ENCODE data around the gene PIGM. TPM values are rescaled to one million over a fixed set of nuclear protein-coding genes. Genes with fewer than 3 reads are reported as not detected.

Gene PIGM
- polyA plus RNA-seq, 1 donor from 2014 or later, result 1.9 TPM

DNA sequence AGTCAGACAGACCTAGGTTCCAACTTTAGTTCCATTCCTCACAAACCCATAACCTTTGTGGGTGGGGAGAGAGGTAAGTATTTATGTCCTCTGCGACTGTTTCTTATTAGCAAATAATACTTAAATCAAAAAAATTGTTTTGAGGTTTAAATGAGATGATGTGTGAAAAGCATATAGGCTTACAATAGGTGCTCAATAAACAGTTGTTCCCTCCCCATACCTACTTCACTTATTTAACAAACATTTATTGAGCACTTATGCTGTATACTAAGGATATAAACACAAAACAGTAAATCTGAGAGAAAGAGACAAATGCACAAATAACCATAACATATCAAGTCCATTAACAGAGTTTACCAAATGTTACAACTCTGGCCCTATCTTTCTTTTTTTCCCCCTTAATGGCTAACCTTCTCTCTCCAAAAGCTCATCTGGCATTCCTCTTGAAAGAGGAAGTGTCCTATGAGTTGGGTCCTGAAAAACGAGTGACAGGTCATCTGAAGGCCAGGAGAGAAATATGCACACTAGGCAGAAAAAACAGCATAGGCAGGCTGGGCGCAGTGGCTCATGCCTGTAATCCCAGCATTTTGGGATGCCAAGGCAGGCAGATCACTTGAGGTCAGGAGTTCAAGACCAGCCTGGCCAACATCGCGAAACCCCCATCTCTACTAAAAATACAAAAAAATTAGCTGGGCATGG is 10.3 kb downstream of the PIGM start:
- Mint-ChIP-seq H3K36me3 (peaks cover 4% of the 10 kb centered on the region), H3K27ac (no peak overlapping the region), H3K27me3 (peaks cover 10% of the 10 kb centered on the region), H3K4me1 (peaks cover 0 to 3% (median 0%) of the 10 kb centered on the region in 3 donors), H3K9me3 (no peaks in the 10 kb centered on the region), H3K4me3 (no peak overlapping the region)

DNA sequence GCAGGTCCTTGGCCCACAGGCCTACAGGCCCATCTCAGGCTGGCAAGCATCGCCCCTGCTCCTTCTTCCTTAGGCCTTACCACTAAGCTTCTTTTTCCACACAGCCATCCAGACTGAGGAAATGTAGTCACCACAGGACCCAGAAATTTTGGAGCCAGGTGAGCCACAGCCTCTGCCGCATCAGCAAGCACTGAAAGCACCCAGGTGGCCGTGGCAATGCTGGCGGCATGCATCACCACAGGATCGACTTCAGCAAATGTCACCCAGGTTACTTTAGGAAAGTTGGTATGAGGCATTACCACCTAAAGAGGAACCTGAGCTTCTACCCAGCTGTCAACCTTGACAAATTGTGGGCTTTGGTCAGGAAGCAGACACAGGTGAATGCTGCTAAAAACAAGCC is 11.6 kb downstream of the PIGM start:
- Mint-ChIP-seq H3K36me3 (peaks cover 3% of the 10 kb centered on the region), H3K27ac (no peak overlapping the region), H3K4me1 (peaks cover 0 to 2% (median 0%) of the 10 kb centered on the region in 3 donors)

DNA sequence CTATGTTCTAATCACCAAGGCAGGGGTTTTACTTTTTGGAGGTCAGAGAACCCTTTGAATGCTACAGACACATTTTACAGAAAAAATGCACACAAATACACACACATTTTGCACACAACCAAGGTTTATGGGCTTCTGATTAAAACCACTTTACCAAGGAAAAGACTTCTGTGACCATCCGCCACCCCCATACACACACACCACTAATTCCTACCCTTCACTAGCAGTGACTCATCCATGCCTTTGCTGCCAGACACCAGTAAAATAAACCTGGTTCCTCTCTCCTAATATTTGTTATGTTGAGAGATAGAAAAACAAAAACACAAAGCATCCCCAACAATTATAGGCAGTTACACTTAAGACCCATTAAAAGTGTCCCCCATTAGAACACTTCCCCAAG is 12.9 kb downstream of the PIGM start:
- H3K4me3 Mint-ChIP-seq, result no peak overlapping the region
- H3K9me3 Mint-ChIP-seq, result no peaks in the 10 kb centered on the region
- peaks cover 10% of the 10 kb centered on the region for H3K27me3 Mint-ChIP-seq
- H3K4me1 Mint-ChIP-seq, result no peaks in the 10 kb centered on the region
- no peak overlapping the region for H3K27ac Mint-ChIP-seq
- H3K36me3 Mint-ChIP-seq, result peaks cover 3% of the 10 kb centered on the region

More for the DNA sequence above, 11.6 kb downstream of the PIGM start:
- Mint-ChIP-seq H3K27me3 (peaks cover 10% of the 10 kb centered on the region), H3K4me3 (no peak overlapping the region), H3K9me3 (no peaks in the 10 kb centered on the region)

DNA sequence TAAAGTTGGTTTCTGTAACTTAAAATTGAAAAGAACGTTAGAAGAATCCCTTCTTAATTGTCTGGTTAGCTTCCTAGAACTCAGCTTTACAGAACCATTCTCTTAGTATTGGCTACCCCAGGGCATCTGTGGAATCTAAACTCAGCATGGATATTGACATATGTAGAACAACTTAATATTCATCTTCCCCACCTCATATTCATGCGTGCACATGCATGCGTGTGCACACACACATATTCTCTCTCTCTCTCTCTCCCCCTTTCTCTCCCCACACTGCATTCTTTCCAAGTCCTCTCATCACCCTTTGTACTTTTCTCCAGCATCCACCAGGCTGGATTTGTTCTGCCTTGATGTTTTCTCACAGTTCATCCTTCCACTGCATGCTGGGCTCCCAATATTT is 13.4 kb downstream of the PIGM start:
- no peak overlapping the region for H3K27ac Mint-ChIP-seq
- H3K9me3 Mint-ChIP-seq, result no peaks in the 10 kb centered on the region

DNA sequence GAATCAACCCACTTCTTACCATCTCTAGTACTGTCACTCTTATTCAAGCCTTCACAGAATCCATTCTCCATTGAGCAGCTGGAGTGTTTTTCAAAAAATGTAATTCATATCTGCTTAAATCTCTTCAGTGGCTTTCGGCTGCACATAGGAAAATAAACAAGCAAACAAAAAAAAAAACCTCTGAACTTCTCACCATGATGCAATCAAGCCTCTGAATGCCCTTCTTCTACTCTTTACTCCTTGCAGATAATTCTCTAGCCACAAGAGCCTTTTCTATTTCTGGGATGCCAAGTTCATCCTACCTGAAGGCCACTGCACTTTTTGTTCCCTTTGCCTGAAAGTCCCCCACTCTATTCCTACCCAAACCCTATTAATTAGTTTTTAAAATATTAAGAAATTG is 14.2 kb downstream of the PIGM start:
- Mint-ChIP-seq H3K4me1 (no peaks in the 10 kb centered on the region), H3K9me3 (no peaks in the 10 kb centered on the region), H3K27ac (no peak overlapping the region), H3K27me3 (peaks cover 10% of the 10 kb centered on the region), H3K36me3 (peaks cover 3% of the 10 kb centered on the region), H3K4me3 (no peak overlapping the region)

More for the DNA sequence above, 13.4 kb downstream of the PIGM start:
- Mint-ChIP-seq H3K27me3 (peaks cover 10% of the 10 kb centered on the region), H3K4me3 (no peak overlapping the region), H3K36me3 (peaks cover 3% of the 10 kb centered on the region), H3K4me1 (no peaks in the 10 kb centered on the region)

DNA sequence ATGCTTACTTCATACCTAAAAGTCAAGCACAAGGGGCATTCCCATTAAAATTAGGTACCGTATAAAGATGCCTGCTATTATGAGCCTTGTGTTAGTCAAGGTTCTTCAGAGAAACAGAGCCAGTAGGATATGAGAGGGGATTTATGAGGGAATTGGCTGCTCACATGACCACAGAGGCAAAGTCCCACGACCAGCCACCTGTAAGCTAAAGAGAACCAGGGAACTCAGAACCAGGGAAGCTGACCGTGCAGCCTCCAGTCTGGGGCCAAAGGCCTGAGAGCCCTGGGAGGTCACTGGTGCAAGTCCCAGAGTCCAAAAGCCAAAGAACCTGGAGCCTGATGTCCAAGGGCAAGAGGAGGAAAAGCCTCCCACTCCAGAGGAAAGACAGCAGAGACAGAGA is 20.0 kb downstream of the PIGM start:
- Mint-ChIP-seq H3K27me3 (peaks cover 2% of the 10 kb centered on the region), H3K9me3 (no peaks in the 10 kb centered on the region), H3K4me1 (no peaks in the 10 kb centered on the region), H3K27ac (no peak overlapping the region), H3K4me3 (no peak overlapping the region), H3K36me3 (peaks cover 3% of the 10 kb centered on the region)

DNA sequence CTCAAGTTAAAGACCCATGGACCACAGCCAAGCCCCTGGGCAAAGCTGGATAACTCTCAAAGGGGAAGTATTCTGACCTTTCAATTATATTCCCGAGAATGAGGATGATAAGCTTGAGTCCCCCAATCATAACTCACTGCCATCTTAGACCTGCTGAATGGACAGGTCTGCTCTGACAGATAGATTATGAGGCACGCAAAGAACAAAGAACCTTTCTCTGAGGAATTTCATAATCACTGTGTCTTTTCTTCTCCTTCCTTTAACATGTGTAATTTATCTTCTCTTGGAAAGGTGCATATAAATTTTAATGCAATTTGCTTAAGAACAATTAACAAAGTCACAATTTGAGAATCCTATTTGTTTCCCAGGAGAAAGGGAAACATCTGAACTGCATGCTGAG is 22.0 kb downstream of the PIGM start:
- peaks cover 0 to 2% (median 0%) of the 10 kb centered on the region in 3 donors for H3K4me1 Mint-ChIP-seq
- no peaks in the 10 kb centered on the region for H3K36me3 Mint-ChIP-seq
- peaks cover 2% of the 10 kb centered on the region for H3K27me3 Mint-ChIP-seq
- no peaks in the 10 kb centered on the region for H3K9me3 Mint-ChIP-seq
- H3K4me3 Mint-ChIP-seq, result no peak overlapping the region
- H3K27ac Mint-ChIP-seq, result no peak overlapping the region

DNA sequence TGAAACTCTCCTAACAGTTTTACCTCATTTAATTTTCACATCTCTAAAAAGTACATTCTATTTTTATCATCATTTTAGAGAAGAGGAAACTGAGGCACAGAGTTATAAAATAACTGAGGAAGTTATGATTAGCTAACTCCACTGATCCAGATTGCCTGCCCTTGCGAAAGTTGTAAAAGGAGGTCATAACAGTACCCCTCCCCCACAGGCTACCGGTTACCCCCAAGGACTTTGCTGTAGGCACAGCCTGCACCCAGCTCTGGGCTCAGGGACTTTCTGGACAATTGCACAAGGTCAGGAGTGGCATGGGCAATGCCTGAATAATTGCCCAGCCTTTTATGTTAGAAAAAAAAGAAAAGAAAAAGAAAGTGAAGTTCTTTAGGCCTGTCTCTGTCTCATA is 22.7 kb downstream of the PIGM start:
- no peaks in the 10 kb centered on the region for H3K9me3 Mint-ChIP-seq
- H3K4me3 Mint-ChIP-seq, result no peak overlapping the region
- no peaks in the 10 kb centered on the region for H3K36me3 Mint-ChIP-seq
- peaks cover 0 to 2% (median 0%) of the 10 kb centered on the region in 3 donors for H3K4me1 Mint-ChIP-seq
- H3K27ac Mint-ChIP-seq, result no peak overlapping the region
- H3K27me3 Mint-ChIP-seq, result peaks cover 2% of the 10 kb centered on the region

DNA sequence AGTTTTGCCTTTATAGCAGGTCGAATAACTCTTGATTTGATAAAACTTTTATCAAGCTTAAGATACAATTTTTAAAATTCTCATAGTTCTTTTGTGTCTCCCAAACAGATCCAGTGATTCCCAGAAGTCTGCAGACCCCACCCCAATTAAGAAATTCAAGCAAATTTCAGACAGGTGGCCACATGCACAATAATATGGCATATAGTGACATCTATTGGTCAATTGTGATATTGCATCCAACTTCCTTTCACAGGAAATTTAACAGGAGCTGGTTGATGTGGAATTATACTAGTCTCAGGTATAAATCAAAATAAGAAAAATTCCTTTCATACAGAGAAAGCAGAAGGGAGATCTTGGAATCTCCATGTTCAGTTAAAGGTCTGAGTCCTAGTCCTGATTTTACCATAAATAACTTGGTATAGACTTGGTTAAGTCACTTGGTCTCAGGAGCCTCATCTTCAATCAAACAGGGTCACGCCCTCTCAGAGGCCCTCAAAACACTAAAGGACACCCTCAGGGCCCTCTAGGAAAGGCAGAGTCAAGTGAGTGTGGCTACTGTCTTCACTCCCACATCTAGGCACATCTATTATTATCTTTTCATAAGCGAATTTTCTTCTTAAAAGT is 24.1 kb downstream of the PIGM start:
- no peaks in the 10 kb centered on the region for H3K9me3 Mint-ChIP-seq
- H3K36me3 Mint-ChIP-seq, result no peaks in the 10 kb centered on the region
- no peak overlapping the region for H3K27ac Mint-ChIP-seq
- H3K4me1 Mint-ChIP-seq, result peaks cover 0 to 2% (median 0%) of the 10 kb centered on the region in 3 donors
- no peak overlapping the region for H3K4me3 Mint-ChIP-seq
- peaks cover 5% of the 10 kb centered on the region for H3K27me3 Mint-ChIP-seq

DNA sequence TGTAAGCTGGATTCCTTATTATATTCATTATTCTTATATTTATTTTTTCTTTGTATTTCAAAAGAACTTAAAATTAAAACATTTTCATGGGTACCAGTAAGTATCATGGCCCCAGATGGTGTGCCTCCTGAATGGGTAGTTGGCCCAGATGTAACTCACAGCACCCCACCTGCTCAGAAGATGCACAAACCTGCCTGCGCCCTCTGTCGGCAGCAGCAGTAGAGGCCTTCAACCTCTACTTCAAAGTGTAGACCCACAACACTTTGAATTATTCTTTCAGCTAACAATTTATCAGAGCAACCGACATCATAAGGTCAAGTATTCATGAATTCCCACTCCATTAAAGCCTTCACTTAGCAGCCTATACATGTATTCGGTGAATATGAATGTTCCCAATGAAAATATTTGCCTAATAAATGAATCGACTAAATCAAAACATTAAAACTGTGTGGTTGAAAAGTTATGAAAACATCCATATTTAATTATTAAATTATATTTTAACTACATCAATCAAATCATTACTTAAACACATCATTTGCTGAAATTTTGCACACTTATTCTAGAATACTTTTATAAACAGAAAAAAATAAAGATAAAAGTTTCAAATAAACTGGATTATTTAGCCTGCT is 25.4 kb downstream of the PIGM start:
- Mint-ChIP-seq H3K4me3 (no peak overlapping the region), H3K9me3 (no peaks in the 10 kb centered on the region), H3K4me1 (peaks cover 0 to 2% (median 0%) of the 10 kb centered on the region in 3 donors), H3K27me3 (peaks cover 5% of the 10 kb centered on the region), H3K36me3 (no peaks in the 10 kb centered on the region), H3K27ac (no peak overlapping the region)

DNA sequence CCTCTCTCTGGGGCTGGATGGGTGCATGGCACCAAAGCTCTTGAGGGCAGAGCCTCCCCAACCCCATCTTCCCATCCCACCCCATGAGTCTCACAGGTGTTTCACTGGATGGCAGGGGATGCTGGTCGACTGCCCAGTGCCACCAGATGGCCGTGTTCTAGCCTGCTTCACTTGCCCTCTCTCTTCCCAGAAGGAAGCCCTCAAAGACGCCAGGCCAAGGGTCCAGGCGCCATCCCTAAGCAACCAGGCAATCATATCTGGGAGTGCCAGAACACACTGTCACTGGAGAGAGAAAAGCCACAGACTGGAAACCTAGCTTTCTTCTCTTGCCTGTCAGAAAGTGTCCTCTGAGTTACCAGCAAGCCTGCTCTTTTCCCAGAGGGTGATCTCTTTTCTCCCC is 26.7 kb downstream of the PIGM start:
- Mint-ChIP-seq H3K27ac (no peak overlapping the region), H3K4me3 (no peak overlapping the region), H3K27me3 (peaks cover 8% of the 10 kb centered on the region), H3K9me3 (no peaks in the 10 kb centered on the region), H3K36me3 (no peaks in the 10 kb centered on the region), H3K4me1 (peaks cover 0 to 2% (median 0%) of the 10 kb centered on the region in 3 donors)

DNA sequence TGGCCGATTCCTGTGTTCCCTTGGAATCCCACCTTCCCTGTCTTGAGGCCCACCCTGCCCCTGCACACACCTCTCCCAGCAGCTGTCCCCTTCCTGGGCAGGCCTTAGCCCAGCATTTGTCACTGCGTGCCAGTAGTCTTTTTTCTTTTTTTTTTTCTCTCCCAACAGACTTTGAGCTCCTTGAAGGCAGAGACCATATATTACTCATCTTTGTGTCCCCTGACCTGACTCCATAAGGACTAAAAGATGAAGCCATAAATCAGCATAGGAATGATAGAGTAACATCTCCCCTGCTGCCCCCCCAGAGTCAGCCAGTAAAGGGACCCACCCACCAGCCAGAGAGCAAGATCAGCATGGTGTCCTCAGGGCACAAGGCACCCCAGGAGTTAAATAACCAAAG is 27.4 kb downstream of the PIGM start:
- Mint-ChIP-seq H3K36me3 (no peaks in the 10 kb centered on the region), H3K4me3 (no peak overlapping the region), H3K9me3 (no peaks in the 10 kb centered on the region), H3K27ac (no peak overlapping the region), H3K27me3 (peaks cover 6% of the 10 kb centered on the region), H3K4me1 (peaks cover 0 to 2% (median 0%) of the 10 kb centered on the region in 3 donors)

DNA sequence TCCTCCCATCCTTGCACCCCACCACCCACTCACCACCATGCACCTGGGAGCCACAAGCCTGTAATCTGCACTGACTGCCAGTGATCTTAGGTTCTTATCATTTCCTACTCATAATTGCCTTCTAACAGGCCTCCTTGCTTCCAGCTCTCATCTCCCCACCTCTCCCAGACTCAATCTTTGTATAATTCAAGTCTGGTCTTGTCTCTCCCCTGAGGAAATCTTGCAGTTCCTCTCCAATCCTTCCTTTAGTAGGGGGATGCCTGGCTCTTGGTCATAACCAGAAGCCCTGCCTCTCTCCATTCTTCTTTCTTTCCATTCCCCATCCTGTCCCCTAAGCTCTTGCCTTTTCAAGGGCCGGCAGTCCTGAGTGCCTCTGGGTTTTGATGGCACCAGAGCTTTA is 27.8 kb downstream of the PIGM start:
- Mint-ChIP-seq H3K9me3 (no peaks in the 10 kb centered on the region), H3K4me3 (no peak overlapping the region)

DNA sequence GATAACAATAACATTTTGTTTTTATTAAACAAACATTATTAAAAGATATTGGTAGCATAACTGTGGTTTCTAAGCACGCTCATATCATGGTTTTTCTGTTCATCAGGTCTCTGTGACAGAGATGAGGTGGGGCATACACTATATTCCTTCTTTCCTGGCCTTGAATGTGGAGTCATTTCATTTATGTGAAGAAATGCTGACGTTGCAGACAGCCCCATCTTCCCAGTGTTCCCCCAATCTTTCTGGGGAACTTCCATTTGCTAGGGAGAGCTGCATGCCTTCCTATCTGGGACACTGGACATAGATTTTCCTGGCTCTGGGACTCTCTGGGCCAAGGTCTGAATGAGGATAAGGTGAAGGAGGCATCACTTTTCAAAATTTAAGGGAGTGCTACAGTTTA is 30.4 kb downstream of the PIGM start:
- Mint-ChIP-seq H3K27ac (no peak overlapping the region), H3K9me3 (no peaks in the 10 kb centered on the region), H3K36me3 (no peaks in the 10 kb centered on the region), H3K4me1 (peaks cover 0 to 2% (median 0%) of the 10 kb centered on the region in 3 donors), H3K27me3 (peaks cover 10% of the 10 kb centered on the region), H3K4me3 (no peak overlapping the region)

More for the DNA sequence above, 27.8 kb downstream of the PIGM start:
- H3K36me3 Mint-ChIP-seq, result no peaks in the 10 kb centered on the region
- peaks cover 6% of the 10 kb centered on the region for H3K27me3 Mint-ChIP-seq
- H3K4me1 Mint-ChIP-seq, result peaks cover 0 to 2% (median 0%) of the 10 kb centered on the region in 3 donors
- H3K27ac Mint-ChIP-seq, result no peak overlapping the region

DNA sequence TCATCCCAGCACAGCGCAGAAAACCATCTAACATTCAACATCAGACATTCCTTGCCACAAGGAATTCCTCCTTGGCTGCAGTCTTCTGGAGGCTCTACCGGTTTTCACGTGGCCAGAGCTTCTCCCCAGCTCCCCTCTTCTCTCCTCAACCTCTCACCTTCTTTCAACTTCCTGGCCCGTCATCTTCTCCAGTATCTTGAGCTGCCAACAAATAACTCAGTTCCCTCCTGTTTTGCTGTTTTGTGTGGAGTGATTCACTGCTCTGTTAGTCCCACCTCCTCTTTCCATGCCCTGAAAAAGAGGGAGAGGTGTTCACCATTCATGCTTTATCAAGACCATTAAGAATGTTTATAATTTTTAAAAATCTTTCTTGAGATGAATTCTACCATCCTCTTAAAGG is 32.6 kb downstream of the PIGM start:
- Mint-ChIP-seq H3K9me3 (no peaks in the 10 kb centered on the region), H3K27ac (no peak overlapping the region), H3K4me3 (no peak overlapping the region), H3K36me3 (no peaks in the 10 kb centered on the region), H3K4me1 (no peaks in the 10 kb centered on the region), H3K27me3 (peaks cover 14% of the 10 kb centered on the region)

Measured in IgD-negative memory B cell (primary cell).